GM19467 (cell line): ENCODE measurements around the gene JAKMIP1.

Experiments
- ATAC-seq: cut with Tn5 transposase; IDR thresholded peaks from one replicate; pipeline ENCODE4 v1.9.1; 2021; ENCODE audit warnings: mild to moderate bottlenecking, moderate library complexity; ENCODE audit not compliant: unreplicated experiment

Gene JAKMIP1

DNA sequence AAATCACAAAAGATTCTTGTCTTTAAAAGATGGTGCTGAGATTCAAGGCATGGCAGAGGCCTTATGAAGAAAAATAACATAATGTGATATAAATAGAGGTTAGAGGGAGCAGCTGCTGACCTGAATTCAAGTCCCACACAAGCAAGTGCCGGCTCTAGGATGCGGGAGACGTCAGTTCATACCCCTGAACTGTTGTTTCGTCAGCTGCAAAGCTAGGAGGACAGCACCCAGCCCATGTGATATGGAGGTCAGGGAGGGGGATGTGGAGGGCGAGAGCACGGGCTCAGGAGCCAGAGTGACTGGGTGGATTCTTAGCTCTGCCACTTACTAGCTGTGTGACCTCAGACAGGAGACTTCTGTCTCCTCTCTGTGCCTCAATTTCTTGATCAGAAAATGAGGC, 77.9 kb downstream of the JAKMIP1 start:
- no peak for ATAC-seq

DNA sequence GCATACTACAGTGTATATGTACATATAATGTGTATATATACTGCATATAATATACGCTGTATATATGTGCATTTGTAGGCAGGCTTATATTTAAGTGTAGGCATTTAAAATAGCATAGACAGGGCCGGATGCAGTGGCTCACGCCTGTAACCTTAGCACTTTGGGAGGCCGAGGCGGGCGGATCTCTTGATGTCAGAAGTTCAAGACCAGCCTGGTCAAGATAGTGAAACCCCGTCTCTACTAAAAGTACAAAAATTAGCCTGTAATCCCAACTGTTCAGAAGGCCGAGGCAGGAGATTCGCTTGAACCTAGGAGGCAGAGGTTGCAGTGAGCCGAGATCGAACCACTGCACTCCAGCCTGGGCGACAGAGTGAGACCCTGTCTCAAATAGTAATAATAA, 78.4 kb downstream of the JAKMIP1 start:
- ATAC-seq, result no peak

DNA sequence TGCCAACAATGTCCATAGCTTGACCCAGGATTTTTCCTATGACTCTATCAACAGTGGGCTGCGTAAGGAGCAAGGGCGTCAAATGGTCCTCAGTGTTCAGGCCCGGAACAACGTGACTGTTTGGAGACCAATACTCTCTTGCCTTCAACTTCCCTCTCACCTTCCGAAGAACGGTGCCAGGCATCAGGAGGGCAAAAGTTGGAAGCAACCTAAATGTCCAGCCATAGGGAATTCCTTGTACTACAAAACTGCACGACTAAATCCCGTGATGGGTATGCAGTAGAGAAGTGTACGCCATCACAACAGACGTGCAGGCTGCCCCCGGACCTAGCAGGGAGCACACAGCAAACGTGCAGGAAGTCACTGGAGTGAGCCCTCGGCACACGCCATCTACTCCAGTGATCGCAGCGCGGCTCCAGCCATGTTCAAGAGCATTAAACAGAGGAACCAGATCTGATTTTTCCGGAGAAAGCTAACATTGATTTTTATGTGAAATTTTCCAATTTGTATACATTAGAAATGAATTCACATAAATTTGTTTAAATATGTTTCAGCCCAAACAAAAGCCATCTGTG, 79.0 kb downstream of the JAKMIP1 start:
- ATAC-seq, result no peak

DNA sequence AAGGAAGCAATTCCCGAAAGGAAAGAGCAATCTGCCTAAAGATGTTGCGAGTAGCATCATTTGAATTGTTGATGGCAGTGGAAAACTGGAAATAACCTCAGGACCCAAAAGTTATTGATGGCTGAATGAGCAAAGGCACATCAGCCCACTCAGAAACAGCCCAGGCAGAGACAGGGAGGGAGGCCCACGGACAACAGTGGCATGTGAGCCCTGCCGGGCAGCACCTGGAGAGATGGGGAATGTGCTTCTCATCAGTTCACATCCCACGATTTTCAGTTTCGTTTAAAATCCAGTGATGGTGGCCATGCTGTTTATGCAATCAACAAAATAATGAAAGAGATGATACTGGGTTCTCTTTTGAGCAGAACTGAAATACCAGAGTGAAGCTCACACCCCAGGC, 80.0 kb downstream of the JAKMIP1 start:
- ATAC-seq, result no peak

DNA sequence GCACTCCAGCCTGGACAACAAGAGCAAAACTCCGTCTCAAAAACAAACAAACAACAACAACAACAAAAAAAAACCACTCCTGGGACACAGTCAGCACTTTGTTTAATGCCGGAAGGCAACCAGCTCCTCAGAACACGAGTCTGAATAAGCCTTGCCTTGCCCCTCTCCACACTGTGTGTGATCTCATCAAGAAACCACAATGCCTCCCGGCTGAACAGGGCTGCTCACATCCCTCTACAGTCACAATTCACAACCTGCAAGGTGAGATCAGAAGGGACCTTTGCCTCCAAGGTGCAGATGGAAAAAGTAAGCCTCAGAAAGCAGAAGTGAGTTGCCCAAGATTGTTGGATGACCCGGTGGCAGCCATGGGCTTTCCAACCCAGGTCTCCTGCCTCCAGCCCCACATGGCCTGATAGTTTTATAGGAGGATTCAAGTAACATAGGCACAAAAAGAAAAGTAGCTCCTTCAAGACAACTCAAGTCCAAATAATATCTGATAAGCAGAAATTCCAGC, 80.8 kb downstream of the JAKMIP1 start:
- no peak for ATAC-seq

DNA sequence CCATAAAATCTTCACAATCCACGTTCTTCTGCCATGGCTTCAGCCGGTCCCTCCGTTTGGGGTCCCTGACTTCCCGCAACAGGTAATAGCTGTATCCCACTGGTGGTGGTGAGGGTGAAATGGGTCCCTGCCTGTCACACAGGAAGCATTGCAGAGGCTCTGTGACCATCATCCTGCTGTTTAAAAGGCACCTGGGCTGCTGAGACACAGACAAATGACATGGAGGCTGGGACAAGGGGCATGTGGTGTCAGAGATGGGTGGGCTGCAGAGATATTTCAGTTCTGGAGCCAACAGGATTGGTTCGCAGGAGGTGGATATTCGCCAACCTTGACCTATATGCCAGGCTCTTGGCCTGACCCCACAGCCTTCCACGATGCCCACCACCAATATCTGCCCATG, 82.1 kb downstream of the JAKMIP1 start:
- no peak for ATAC-seq

DNA sequence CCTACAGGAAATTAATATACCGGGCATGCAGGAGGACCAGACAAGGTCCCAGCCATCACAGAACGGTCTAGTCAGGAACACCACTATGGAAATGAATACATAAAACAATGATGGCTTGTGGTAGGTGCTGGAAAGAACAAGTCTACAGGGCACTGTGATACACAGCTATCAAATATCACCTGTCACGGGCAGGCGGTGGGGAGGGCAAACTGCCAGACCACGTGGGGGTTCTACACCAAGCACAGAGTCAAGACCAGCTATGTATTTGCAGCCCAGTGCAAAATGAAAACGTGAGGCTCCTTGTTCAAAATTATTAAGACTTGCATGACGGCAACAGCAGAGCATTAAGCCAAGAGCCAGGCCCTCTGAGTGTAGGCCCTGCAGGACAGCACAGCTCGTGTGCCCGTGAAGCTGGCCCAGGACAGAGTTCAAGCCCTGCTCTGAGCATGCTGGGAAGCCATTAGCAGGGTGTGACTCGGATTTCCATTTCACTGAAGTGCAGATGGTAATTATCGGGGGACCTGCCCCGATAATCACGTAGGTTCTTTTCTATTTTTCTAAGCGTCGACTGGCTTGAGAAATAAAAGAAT, 83.6 kb downstream of the JAKMIP1 start:
- no peak for ATAC-seq

DNA sequence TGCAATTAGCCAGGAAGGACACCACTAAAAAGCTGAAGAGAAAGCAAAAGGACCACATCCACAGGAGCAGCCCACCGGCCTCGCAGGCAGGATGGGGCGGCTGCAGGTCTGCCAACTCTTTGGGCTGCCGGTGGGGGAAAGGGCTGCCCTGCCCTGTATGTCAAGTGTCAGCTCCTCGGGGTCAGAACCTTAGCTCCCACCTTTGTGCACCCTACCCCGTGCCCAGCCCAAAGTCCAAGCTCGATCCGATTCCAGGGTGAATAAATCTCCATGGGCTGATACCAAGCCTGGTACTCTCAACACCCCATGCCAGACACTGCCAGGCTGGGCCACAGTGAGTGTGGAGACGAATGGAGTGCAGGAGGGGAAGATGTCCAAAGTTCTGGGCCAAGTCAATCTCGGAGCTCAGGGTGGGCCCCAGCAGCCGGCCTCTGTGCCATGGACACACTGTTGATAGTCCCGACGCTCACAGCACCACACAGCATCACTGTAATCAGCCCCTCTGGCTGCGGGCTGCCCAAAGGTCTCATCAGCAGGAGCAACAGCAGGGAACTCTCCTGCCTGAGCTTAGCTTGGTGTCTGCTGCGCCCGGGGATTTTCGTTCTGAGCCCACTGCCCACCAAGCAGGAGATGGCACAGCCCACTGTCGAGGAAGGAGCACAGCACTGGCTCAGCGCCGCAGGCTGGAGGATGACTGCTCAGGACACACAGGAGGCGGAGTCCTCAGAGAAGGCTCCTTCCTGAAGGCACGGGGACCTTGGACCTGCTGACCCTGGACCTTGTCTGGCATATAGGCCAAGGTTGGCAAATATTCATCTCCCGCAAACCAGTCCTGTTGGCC, 84.4 kb downstream of the JAKMIP1 start:
- ATAC-seq, result no peak

DNA sequence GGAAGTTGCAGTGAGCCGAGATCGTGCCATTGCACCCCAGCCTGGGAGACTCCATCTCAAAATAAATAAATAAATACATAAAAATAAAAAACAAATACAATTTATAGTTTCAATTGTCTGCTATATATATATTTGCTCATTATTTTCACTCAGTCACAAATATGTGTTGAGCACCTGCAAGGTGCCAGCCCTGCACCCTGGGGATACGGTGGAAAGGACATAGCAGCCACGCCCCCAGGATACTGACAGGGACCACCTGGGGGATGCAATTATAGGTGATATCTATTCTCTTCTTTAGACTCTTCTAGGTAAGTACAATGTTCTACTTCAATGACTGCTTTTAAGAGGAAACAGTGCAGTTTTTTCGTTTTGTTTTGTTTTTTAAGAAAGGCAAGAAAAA, 85.0 kb downstream of the JAKMIP1 start:
- ATAC-seq, result no peak

DNA sequence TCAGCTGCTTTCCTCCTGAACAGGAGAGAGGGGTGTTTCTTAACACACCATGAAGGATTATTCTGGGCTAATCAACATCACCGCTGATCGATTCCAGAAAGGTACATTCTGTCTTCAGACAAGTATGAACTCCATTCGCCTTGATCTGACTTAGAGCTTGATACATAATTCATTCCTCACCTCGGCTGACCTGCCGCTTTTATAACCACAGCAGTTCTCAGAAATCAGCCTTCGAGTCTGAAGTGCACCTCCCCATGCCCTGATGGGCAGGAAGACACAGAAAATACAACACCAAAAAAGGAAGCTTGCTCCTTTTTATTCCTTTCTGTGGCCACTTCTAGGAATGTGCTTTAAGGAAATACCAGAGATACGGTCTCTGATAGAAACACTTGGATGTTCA, 85.7 kb downstream of the JAKMIP1 start:
- no peak for ATAC-seq

DNA sequence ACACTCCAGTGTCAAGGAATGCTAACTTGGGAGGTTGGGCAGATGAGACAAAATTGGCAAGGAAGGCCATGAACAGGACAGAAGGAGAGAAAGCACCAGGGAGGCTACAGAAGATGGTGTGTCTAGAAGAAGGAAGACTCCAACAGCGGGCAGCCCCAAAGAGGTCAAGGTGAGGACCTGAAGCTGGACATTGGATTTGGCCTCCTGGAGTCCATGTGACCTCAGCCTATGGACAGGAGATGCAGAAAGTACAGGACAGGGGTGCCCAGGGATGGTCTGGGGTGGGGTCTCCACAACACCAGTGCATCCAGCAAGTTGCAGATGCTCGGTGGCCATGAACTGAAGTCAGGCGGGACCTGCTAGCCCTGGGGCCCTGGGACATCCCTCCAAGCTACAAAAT, 86.2 kb downstream of the JAKMIP1 start:
- no peak for ATAC-seq

DNA sequence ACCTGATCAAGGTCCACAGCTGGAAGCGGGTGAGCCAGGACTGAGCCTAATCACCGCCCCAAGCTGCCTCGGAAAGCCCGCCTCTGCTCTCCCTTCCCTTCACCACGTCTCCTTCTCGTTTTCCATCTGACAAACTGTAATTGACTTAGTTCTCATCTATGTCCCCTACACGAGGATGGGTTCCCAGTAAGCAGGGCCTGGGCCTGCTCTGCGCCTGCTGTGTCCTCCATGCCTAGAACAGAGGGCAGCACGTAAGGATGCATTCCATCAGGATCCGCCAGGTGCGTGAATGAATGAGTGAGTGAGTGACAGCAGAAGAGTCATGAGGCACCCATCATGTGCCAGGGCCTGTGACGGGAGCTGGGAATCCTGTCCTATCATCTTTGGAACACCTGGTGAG, 86.7 kb downstream of the JAKMIP1 start:
- ATAC-seq, result no peak

DNA sequence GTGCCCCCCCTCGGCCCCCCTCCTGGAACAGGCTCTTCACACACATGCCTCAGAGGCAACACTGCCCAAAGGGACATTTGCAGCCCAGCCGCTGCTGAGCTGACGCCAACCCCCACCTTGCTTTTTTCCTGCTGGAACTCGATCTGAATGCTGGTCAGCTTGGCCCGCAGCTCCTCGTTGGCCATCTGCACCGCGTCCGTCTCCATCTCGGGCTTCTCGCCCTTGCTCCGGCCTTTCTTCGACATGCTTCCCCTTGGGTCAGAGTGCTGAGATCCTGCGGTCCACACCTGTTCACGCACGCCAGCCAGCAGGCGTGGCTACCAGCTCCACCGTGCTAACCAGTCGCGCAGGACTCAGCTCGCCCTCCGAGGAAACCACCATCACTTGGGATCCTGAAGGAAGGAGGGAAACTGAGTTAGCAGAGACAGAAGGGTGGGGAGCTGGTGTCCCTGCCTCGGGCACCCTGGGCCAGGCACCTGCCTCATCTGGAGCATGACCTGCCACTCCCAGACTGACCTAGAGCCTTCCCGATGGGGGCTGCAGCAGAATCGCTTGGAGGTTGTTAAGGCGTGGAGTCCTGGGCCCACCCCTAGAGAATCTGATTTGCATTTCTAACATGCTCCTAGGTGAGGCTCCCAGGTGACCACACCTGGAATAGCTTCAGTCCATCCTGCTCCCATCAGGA, 87.6 kb downstream of the JAKMIP1 start:
- no peak for ATAC-seq

DNA sequence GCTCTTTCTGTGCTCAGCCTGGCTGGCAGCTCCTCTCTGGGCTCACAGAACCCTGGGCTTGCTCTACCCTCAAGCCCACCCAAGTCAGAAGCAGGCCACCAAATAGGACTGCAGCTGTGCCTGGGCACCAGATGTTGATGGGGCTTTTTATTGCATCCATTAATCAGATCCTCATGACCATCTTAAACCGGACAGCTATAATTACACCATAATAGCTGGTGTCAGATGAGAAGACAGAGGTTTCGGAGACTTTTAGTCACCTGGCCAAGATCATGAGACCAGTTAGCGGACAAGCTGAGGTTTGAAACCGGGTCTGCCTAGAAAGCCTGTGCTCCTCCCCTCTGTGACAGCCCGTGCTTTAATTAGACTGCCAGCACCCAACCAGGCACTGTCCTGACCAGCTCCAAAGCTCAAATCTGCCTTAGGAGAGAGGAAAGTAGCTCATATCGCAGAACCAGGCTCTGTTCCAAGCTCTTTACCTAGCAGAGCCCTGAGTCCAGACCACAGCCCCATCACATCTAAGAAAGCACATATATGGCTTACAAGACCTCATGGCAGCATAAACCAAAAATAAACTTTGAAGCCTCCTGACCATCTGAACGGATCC, 88.9 kb downstream of the JAKMIP1 start:
- no peak for ATAC-seq

DNA sequence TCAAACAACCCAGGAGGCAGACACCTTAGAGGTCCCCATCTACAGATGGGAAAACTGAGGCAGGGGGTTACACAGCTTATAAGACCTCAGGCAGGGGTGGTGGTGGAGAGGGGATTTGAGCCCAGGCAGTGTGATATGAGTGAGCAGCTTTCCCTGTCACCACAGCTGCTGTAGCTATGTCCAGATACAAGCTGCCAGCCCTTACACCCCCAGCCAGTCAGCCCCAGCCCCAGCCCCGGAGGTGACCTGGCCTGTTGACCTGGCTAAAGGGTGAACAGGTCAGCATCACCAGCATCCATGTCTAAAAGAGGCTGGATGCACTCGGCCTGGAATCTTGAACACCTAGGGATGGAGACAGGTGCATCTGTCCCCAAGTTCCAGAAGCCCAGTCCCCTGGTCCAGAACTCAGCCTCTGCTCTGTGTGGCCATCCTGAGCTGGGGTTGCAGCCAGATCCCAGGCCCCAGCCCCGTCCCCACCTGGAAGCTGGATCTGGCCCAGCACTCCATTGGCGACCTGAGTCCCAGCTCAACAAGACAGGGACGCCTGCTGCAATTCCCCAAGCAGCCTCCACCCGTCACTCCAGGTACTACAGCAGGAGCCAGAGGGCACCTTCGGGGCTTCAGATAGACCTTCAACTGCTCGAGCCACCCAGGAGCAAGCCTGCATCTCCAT, 89.5 kb downstream of the JAKMIP1 start:
- no peak for ATAC-seq

DNA sequence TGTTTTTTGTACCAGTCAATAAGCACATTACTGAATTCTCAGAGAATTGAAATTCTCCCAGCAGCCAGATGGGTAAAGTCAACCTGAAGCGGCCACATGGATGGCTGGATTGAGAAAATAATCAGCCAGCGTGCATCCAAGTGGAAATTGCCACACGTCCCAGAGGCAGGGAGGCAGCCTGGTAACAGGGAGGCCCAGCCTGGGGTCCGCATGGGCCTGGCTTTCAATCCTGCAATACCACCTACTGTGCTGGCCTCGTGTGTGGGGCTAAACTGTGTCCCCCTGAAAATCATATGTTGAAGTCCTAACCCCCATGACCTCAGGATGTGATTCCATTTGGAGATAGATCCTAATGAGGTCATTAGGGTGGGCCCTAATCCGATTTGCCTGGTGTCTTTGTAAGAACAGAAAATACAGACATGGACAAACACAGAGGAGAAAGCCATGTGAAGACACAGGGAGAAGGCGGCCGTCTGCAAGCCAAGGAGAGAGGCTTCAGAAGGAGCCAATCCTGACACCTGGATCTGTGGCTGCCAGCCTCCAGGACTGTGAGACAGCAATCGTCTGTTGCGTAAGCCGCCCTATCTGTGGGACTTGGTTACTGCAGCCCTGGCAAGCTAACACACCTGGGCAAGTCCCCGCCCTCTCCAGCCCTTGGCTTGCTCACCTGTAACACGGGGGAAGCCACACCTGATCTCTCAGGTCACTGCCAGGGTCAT, 90.3 kb downstream of the JAKMIP1 start:
- ATAC-seq, result no peak

DNA sequence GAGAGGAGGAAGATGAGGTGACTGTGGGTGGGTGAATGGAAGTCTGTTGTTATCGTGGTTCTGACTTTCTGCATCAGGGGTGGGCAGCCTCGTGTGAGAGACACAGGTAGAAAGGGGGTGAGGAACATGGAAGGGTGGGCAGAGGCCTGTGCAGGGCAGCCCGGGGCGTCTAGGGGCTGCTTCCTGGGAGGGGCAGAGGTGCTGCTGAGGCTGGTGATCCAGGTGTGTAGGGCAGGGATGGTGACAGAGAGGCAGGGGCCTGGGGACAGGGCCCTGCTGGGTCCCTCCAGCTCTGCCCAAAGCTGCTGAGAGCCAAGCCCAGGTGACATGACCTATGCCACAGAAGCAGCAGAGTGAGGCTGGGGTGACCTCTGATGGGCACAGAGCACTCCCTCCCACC, 92.5 kb downstream of the JAKMIP1 start:
- no peak for ATAC-seq

DNA sequence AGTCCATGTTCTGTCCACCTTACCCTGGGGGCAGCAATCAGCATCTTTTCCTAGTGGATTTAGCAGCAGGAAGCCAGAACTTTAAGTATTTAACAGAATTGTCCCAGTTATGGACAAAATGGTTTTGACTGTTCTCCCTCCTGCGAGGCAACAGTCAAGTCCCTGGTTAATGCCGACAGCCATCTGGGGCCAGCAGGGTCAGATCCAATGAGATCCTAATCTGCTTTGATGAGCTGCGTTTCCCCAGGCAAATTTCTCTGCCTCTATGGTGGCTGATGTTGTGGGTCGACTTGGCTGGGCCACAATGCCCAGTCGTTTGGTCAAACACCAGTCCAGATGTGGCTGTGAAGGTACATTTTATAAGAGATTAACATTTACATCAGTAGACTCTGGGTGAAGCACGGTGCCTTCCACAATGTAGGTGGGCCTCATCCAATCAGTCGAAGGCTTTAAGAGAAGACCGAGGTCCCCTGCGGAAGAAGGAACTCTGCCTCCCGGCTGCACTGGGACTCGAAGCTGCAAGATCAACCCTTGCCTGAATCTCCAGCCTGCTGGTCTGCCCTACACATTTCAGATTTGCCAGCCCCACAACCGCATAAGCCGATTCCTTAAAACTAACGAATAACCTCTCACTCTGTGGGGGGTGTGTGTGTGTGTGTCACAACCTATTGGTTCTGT, 93.1 kb downstream of the JAKMIP1 start:
- no peak for ATAC-seq

DNA sequence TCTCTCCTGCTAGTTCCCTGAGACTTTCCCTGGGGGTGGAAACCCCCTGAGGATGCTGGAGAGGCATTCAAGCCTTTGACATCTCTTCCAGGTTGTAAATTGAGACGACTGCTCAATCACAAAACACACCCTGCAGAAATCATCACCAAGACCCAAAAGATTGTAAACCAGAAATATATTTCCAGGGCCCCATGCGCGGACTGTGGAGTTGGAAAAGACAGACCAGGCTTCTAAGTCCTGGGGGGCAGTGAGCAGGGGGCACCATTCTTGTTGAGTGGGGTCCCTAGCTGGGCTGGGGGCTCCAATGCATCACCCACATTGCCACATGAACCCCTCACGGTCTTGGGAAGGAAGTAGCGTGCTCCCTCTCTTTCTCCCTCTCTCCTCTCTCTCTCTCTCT, 94.2 kb downstream of the JAKMIP1 start:
- no peak for ATAC-seq
